GM12878 (cell line): ENCODE results near the gene ZDHHC14.

ENCODE experiments used
- CREB1 ChIP-seq: IDR thresholded peaks from 2 replicates; pipeline ENCODE4 v1.6.1; 2012; ENCODE audit warnings: low read depth, mild to moderate bottlenecking, inconsistent platforms
- RAD21 ChIP-seq: IDR thresholded peaks from 2 replicates; pipeline ENCODE4 v1.6.1; 2011; ENCODE audit warnings: mild to moderate bottlenecking, low read depth, low read length, moderate library complexity; ENCODE audit not compliant: insufficient read depth
- SREBF2 ChIP-seq: IDR thresholded peaks from 2 replicates; pipeline ENCODE4 v1.6.1; 2012; ENCODE audit warnings: mild to moderate bottlenecking, low read length

DNA sequence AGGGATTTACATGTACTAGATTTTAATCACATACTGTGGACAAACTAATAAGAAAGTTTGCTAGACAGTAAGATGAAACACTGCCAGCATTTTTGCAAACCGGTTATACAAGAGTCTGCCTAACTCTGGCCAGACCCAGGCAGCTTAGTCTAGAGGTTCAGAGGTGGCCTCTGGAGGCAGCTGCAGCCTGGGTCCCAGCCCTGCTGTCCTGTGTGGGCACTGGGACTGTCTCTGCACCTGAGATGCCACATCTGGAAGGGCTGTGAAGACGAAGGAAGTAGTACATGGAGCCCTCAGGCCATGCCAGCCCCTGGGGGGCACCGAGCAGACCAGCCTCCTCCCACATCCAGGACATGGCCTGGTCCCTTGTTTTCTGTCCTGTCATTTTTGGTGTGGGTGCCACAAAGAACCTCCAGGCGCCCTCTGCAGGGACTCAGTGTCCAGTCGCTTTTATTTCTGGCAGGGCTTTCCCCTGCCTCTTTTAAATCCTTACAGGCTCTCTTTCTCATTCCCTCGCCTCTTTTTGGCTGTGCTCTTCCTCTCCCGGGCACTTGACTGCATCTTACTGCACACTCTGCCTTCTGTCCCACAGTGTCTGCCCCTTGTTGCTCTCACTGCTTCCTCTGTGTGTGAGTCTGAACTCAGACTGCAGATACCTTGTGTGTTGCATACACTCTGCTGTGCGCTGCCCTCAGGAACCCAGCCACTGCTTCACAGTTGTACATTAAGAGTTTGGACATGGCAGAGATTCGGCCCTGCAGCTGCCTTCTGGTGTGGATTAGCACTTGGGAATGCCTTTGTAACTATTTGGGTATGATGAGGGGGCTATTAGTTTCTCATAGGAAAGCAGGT lies 216.7 kb downstream of the ZDHHC14 start:
- TF ChIP-seq SREBF2 = no peak
- TF ChIP-seq CREB1 = no peak
- peak; percentile 75 for TF ChIP-seq RAD21
